AG04449 (cell line): ENCODE measurements around the gene MAGI1.

Experiments used
- CTCF ChIA-PET: fragments of 350-600 bp; formaldehyde crosslinking; extraction: SDS; loops from one replicate; lab custom pipeline; 2021; ENCODE audit warnings: antibody characterized with exemption; lab: Yijun Ruan, JAX
- POLR2A ChIA-PET: fragments of 400-600, 350-600 bp; formaldehyde crosslinking; extraction: SDS; loops from one replicate; lab custom pipeline; 2020; ENCODE audit warnings: antibody characterized with exemption, inconsistent platforms; lab: Yijun Ruan, JAX
- DNase-seq: peaks from one replicate; pipeline ENCODE4 v3.0.0-alpha.2; 2010; ENCODE audit warnings: low read depth, low spot score
- H3K4me3 ChIP-seq: 2 replicates; pipeline ENCODE4 v1.5.1; 2011; ENCODE audit warnings: low read depth, mild to moderate bottlenecking, control low read depth, low read length
- TF ChIP-seq, protein P1 (sequence below): IDR thresholded peaks from one replicate; pipeline ENCODE4 v1.5.1; 2011; ENCODE audit warnings: mild to moderate bottlenecking, moderate library complexity, low read length, control low read depth, inconsistent platforms; ENCODE audit not compliant: insufficient read depth; ENCODE audit errors: missing control alignments

The MAGI1 gene

DNA sequence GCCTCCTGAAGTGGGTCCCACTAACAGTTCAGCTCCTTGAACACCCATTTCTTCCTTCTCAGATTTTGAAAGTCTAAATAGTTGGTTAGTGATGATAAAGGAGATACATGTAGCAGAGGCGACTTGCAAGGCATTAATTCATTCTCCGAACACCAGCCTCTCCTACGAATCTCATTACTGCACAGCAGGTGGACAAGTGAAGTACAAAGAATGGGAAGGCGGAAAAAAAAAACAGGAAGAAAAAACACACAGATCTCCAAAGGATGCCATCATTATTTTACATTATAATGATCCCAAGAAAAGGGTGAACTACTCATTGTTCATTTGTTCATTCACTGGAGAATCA lies 276.5 kb downstream of the MAGI1 start:
- no peak for DNase-seq
- TF ChIP-seq, protein P1, sequence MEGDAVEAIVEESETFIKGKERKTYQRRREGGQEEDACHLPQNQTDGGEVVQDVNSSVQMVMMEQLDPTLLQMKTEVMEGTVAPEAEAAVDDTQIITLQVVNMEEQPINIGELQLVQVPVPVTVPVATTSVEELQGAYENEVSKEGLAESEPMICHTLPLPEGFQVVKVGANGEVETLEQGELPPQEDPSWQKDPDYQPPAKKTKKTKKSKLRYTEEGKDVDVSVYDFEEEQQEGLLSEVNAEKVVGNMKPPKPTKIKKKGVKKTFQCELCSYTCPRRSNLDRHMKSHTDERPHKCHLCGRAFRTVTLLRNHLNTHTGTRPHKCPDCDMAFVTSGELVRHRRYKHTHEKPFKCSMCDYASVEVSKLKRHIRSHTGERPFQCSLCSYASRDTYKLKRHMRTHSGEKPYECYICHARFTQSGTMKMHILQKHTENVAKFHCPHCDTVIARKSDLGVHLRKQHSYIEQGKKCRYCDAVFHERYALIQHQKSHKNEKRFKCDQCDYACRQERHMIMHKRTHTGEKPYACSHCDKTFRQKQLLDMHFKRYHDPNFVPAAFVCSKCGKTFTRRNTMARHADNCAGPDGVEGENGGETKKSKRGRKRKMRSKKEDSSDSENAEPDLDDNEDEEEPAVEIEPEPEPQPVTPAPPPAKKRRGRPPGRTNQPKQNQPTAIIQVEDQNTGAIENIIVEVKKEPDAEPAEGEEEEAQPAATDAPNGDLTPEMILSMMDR, result no peak
- no peak overlapping the region for H3K4me3 ChIP-seq
- ChIA-PET POLR2A (no interaction called here), CTCF (interaction anchor here (0.6 to 9.0 kb wide), 3 partner anchors 12 to 30 kb away, joined by 3 to 68 read pairs (median 3); no protein-coding TSS in a partner anchor)

- H3K4me3 ChIP-seq, result peak overlapping the region; percentile 16; the same call in 1 of the 2 replicates
- no peak for DNase-seq
- CTCF ChIA-PET, result interaction anchor here (0.6 to 9.0 kb wide), 4 partner anchors 12 to 86 kb away, joined by 3 to 68 read pairs (median 3); no protein-coding TSS in a partner anchor
- TF ChIP-seq, protein P1, result no peak
- POLR2A ChIA-PET, result no interaction called here
Measured at GRCh38 chr3:65761446-65762234, 277.1 kb downstream of the MAGI1 start.

DNA sequence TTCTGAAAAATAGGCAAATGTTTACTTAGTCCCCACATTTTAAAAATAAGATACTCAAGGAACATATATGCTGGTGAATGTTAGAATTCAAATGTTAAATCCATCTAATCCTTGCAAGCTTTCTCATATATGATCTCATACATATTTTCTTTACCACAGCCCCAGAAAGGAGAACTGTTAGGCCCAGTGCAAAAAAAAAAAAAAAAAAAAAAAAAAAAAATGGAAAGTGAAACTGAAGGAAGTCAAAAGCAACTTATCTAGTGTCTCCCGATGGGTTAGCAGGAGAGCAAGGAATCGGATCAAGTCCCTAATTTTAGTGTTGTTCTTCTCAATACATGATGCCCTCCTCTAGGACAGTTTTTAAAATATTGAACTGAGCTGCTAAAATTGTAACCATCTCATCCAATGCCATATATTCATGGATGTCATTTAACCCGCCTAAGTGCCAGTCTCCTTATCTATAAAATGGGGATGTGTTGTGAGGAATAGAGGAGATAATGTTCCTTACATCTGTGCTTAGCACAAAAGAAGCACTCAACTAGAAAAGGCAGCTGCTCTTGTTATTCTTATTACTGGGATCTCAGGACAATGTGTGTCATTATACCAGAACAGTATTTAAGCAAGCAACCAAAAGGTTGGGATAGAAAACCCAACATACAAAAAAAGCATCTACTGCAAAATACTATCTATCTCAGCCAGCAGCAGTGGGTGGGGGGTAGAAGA lies 279.7 kb downstream of the MAGI1 start:
- CTCF ChIA-PET, result interaction anchor here (0.6 to 9.0 kb wide), 6 partner anchors 9 to 437 kb away, joined by 3 to 68 read pairs (median 3); no protein-coding TSS in a partner anchor
- POLR2A ChIA-PET, result no interaction called here
- TF ChIP-seq, protein P1, result no peak
- H3K4me3 ChIP-seq, result peak overlapping the region; percentile 35
- no peak for DNase-seq

GRCh38 chr3:65758438-65758837 lies 280.3 kb downstream of the MAGI1 start:
- H3K4me3 ChIP-seq, result no peak overlapping the region
- TF ChIP-seq, protein P1, result no peak
- CTCF ChIA-PET, result interaction anchor here (0.6 to 9.0 kb wide), 7 partner anchors 8 to 438 kb away, joined by 3 to 68 read pairs (median 3); no protein-coding TSS in a partner anchor
- POLR2A ChIA-PET, result no interaction called here
- no peak for DNase-seq

- ChIA-PET CTCF (interaction anchor here (0.9 to 7.3 kb wide), 10 partner anchors 10 to 328 kb away, joined by 3 to 68 read pairs (median 18); no protein-coding TSS in a partner anchor), POLR2A (no interaction called here)
- no peak for DNase-seq
- H3K4me3 ChIP-seq, result no peak overlapping the region
- TF ChIP-seq, protein P1, result no peak
Measured at GRCh38 chr3:65752636-65753035, 286.1 kb downstream of the MAGI1 start.

DNA sequence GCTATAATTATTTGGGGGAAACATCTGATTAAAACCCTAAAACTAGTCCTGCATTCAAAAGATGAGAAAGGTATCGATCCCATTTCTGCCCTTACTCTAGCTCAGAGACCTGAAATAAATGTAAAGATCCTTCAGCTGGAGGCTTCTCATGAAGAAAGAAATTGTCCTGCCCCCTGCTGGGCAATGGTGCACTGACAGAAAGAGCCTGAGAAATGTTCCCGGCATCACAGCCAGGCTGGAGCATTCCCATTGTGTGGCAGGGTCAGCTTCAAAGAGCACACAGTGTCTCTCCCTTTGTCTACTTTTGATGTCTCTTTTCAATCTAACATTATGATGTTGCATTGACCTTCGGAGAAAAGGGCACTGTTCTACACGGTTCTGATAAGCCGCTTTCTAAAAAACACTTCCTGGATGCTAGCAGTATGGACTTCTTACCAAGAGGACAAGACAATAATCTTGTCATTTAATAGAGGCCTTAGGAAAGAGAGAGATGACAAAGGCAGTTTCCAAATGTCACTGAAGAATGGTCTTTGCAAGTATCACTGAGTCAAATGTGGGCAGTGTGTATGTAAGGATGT lies 287.5 kb downstream of the MAGI1 start:
- ChIA-PET POLR2A (no interaction called here), CTCF (interaction anchor here (0.7 to 7.3 kb wide), 22 partner anchors 10 to 484 kb away, joined by 3 to 68 read pairs (median 4); no protein-coding TSS in a partner anchor)
- no peak overlapping the region for H3K4me3 ChIP-seq
- DNase-seq, result no peak
- TF ChIP-seq, protein P1, result peak; percentile 70
